ENCODE data around the gene NCKAP5. TPM values are rescaled to one million over a fixed set of nuclear protein-coding genes. Genes with fewer than 3 reads are reported as not detected.
"Not testable (repeated sequence)": the region's sequence is repeated elsewhere in the genome, so short reads cannot be mapped to it uniquely, and the experiment has no call there.

The NCKAP5 gene
- polyA plus RNA-seq, 2 donors = 2.2 to 3.0 TPM

- H3K27me3 ChIP-seq (ENCODE audit: control insufficient read depth in 1 of 2, insufficient read depth in 2 of 2, low read length in 2 of 2) = no peaks in the 10 kb centered on the region
- H3K4me1 ChIP-seq (ENCODE audit: control insufficient read depth in 2 of 2, insufficient read depth in 2 of 2, low read length in 1 of 2) = no peaks in the 10 kb centered on the region
- H3K4me3 ChIP-seq (ENCODE audit: low read depth in 1 of 2, low read length in 2 of 2) = no peak overlapping the region
- WGBS, 2 donors = 63 to 64% methylated on average over 3 of the region's 3 CpGs
- no peak overlapping the region for H3K27ac ChIP-seq (ENCODE audit: low read depth in 2 of 2, low read length in 1 of 2)
- H3K9me3 ChIP-seq (ENCODE audit: control insufficient read depth in 2 of 2, insufficient read depth in 1 of 2, low read depth in 1 of 2, low read length in 1 of 2) = no peaks in the 10 kb centered on the region
- no peaks in the 10 kb centered on the region for H3K36me3 ChIP-seq (ENCODE audit: control insufficient read depth in 2 of 2, insufficient read depth in 2 of 2, low read length in 1 of 2)
Observed at GRCh38 chr2:132830321-132830827, 737.9 kb downstream of the NCKAP5 start.

GRCh38 chr2:132825601-132826000 lies 742.7 kb downstream of the NCKAP5 start:
- Histone ChIP-seq H3K36me3 (ENCODE audit: control insufficient read depth in 2 of 2, insufficient read depth in 2 of 2, low read length in 1 of 2) (no peaks in the 10 kb centered on the region), H3K4me1 (ENCODE audit: control insufficient read depth in 2 of 2, insufficient read depth in 2 of 2, low read length in 1 of 2) (no peaks in the 10 kb centered on the region), H3K9me3 (ENCODE audit: control insufficient read depth in 2 of 2, insufficient read depth in 1 of 2, low read depth in 1 of 2, low read length in 1 of 2) (no peaks in the 10 kb centered on the region), H3K27me3 (ENCODE audit: control insufficient read depth in 1 of 2, insufficient read depth in 2 of 2, low read length in 2 of 2) (no peaks in the 10 kb centered on the region), H3K27ac (ENCODE audit: low read depth in 2 of 2, low read length in 1 of 2) (no peak overlapping the region), H3K4me3 (ENCODE audit: low read depth in 1 of 2, low read length in 2 of 2) (no peak overlapping the region)
- WGBS, 2 donors = 91% methylated on average over 2 of the region's 2 CpGs

GRCh38 chr2:132824716-132825115 lies 743.5 kb downstream of the NCKAP5 start:
- H3K9me3 ChIP-seq (ENCODE audit: control insufficient read depth in 2 of 2, insufficient read depth in 1 of 2, low read depth in 1 of 2, low read length in 1 of 2) = no peaks in the 10 kb centered on the region
- H3K27ac ChIP-seq (ENCODE audit: low read depth in 2 of 2, low read length in 1 of 2) = no peak overlapping the region
- no peaks in the 10 kb centered on the region for H3K27me3 ChIP-seq (ENCODE audit: control insufficient read depth in 1 of 2, insufficient read depth in 2 of 2, low read length in 2 of 2)
- H3K36me3 ChIP-seq (ENCODE audit: control insufficient read depth in 2 of 2, insufficient read depth in 2 of 2, low read length in 1 of 2) = no peaks in the 10 kb centered on the region
- no peaks in the 10 kb centered on the region for H3K4me1 ChIP-seq (ENCODE audit: control insufficient read depth in 2 of 2, insufficient read depth in 2 of 2, low read length in 1 of 2)
- H3K4me3 ChIP-seq (ENCODE audit: low read depth in 1 of 2, low read length in 2 of 2) = no peak overlapping the region

- H3K9me3 ChIP-seq (ENCODE audit: control insufficient read depth in 2 of 2, insufficient read depth in 1 of 2, low read depth in 1 of 2, low read length in 1 of 2) = no peaks in the 10 kb centered on the region
- H3K27ac ChIP-seq (ENCODE audit: low read depth in 2 of 2, low read length in 1 of 2) = no peak overlapping the region
- H3K36me3 ChIP-seq (ENCODE audit: control insufficient read depth in 2 of 2, insufficient read depth in 2 of 2, low read length in 1 of 2) = no peaks in the 10 kb centered on the region
- no peak overlapping the region for H3K4me3 ChIP-seq (ENCODE audit: low read depth in 1 of 2, low read length in 2 of 2)
- no peaks in the 10 kb centered on the region for H3K4me1 ChIP-seq (ENCODE audit: control insufficient read depth in 2 of 2, insufficient read depth in 2 of 2, low read length in 1 of 2)
- H3K27me3 ChIP-seq (ENCODE audit: control insufficient read depth in 1 of 2, insufficient read depth in 2 of 2, low read length in 2 of 2) = no peaks in the 10 kb centered on the region
- 88 to 92% methylated on average over 7 of the region's 7 CpGs for WGBS, 2 donors
Observed at GRCh38 chr2:132816234-132816633, 752.0 kb downstream of the NCKAP5 start.

- Histone ChIP-seq H3K4me3 (ENCODE audit: low read depth in 1 of 2, low read length in 2 of 2) (no peak overlapping the region), H3K27ac (ENCODE audit: low read depth in 2 of 2, low read length in 1 of 2) (no peak overlapping the region), H3K27me3 (ENCODE audit: control insufficient read depth in 1 of 2, insufficient read depth in 2 of 2, low read length in 2 of 2) (no peaks in the 10 kb centered on the region), H3K9me3 (ENCODE audit: control insufficient read depth in 2 of 2, insufficient read depth in 1 of 2, low read depth in 1 of 2, low read length in 1 of 2) (no peaks in the 10 kb centered on the region), H3K4me1 (ENCODE audit: control insufficient read depth in 2 of 2, insufficient read depth in 2 of 2, low read length in 1 of 2) (no peaks in the 10 kb centered on the region), H3K36me3 (ENCODE audit: control insufficient read depth in 2 of 2, insufficient read depth in 2 of 2, low read length in 1 of 2) (no peaks in the 10 kb centered on the region)
- WGBS, 2 donors = 55 to 69% methylated on average over 2 of the region's 2 CpGs
Observed at GRCh38 chr2:132815516-132815915, 752.7 kb downstream of the NCKAP5 start.

- Histone ChIP-seq H3K4me3 (ENCODE audit: low read depth in 1 of 2, low read length in 2 of 2) (no peak overlapping the region), H3K27ac (ENCODE audit: low read depth in 2 of 2, low read length in 1 of 2) (no peak overlapping the region), H3K27me3 (ENCODE audit: control insufficient read depth in 1 of 2, insufficient read depth in 2 of 2, low read length in 2 of 2) (no peaks in the 10 kb centered on the region), H3K36me3 (ENCODE audit: control insufficient read depth in 2 of 2, insufficient read depth in 2 of 2, low read length in 1 of 2) (no peaks in the 10 kb centered on the region), H3K4me1 (ENCODE audit: control insufficient read depth in 2 of 2, insufficient read depth in 2 of 2, low read length in 1 of 2) (no peaks in the 10 kb centered on the region), H3K9me3 (ENCODE audit: control insufficient read depth in 2 of 2, insufficient read depth in 1 of 2, low read depth in 1 of 2, low read length in 1 of 2) (no peaks in the 10 kb centered on the region)
- 82 to 86% methylated on average over 3 of the region's 3 CpGs for WGBS, 2 donors
Observed at GRCh38 chr2:132814651-132815050, 753.6 kb downstream of the NCKAP5 start.

- no peak overlapping the region for H3K4me3 ChIP-seq (ENCODE audit: low read depth in 1 of 2, low read length in 2 of 2)
Observed at GRCh38 chr2:132813422-132813821, 754.8 kb downstream of the NCKAP5 start.

GRCh38 chr2:132811148-132811915 lies 756.9 kb downstream of the NCKAP5 start:
- Histone ChIP-seq H3K27me3 (ENCODE audit: control insufficient read depth in 1 of 2, insufficient read depth in 2 of 2, low read length in 2 of 2) (no peaks in the 10 kb centered on the region), H3K4me3 (ENCODE audit: low read depth in 1 of 2, low read length in 2 of 2) (no peak overlapping the region), H3K27ac (ENCODE audit: low read depth in 2 of 2, low read length in 1 of 2) (no peak overlapping the region), H3K9me3 (ENCODE audit: control insufficient read depth in 2 of 2, insufficient read depth in 1 of 2, low read depth in 1 of 2, low read length in 1 of 2) (no peaks in the 10 kb centered on the region), H3K4me1 (ENCODE audit: control insufficient read depth in 2 of 2, insufficient read depth in 2 of 2, low read length in 1 of 2) (no peaks in the 10 kb centered on the region), H3K36me3 (ENCODE audit: control insufficient read depth in 2 of 2, insufficient read depth in 2 of 2, low read length in 1 of 2) (no peaks in the 10 kb centered on the region)
- WGBS, 2 donors = 80 to 81% methylated on average over 9 of the region's 9 CpGs

More at GRCh38 chr2:132813422-132813821, 754.8 kb downstream of the NCKAP5 start:
- H3K4me1 ChIP-seq (ENCODE audit: control insufficient read depth in 2 of 2, insufficient read depth in 2 of 2, low read length in 1 of 2) = no peaks in the 10 kb centered on the region
- H3K9me3 ChIP-seq (ENCODE audit: control insufficient read depth in 2 of 2, insufficient read depth in 1 of 2, low read depth in 1 of 2, low read length in 1 of 2) = no peaks in the 10 kb centered on the region
- H3K36me3 ChIP-seq (ENCODE audit: control insufficient read depth in 2 of 2, insufficient read depth in 2 of 2, low read length in 1 of 2) = no peaks in the 10 kb centered on the region
- WGBS, 2 donors = 80% methylated on average over 2 of the region's 2 CpGs
- no peaks in the 10 kb centered on the region for H3K27me3 ChIP-seq (ENCODE audit: control insufficient read depth in 1 of 2, insufficient read depth in 2 of 2, low read length in 2 of 2)
- no peak overlapping the region for H3K27ac ChIP-seq (ENCODE audit: low read depth in 2 of 2, low read length in 1 of 2)

- H3K27me3 ChIP-seq (ENCODE audit: control insufficient read depth in 1 of 2, insufficient read depth in 2 of 2, low read length in 2 of 2); H3K27ac ChIP-seq (ENCODE audit: low read depth in 2 of 2, low read length in 1 of 2): not testable (repeated sequence)
Observed at GRCh38 chr2:132809962-132810361, 758.3 kb downstream of the NCKAP5 start.

GRCh38 chr2:132804051-132804450 lies 764.2 kb downstream of the NCKAP5 start:
- no peaks in the 10 kb centered on the region for H3K36me3 ChIP-seq (ENCODE audit: control insufficient read depth in 2 of 2, insufficient read depth in 2 of 2, low read length in 1 of 2)
- no peak overlapping the region for H3K27ac ChIP-seq (ENCODE audit: low read depth in 2 of 2, low read length in 1 of 2)
- H3K4me3 ChIP-seq (ENCODE audit: low read depth in 1 of 2, low read length in 2 of 2) = no peak overlapping the region
- H3K9me3 ChIP-seq (ENCODE audit: control insufficient read depth in 2 of 2, insufficient read depth in 1 of 2, low read depth in 1 of 2, low read length in 1 of 2) = no peaks in the 10 kb centered on the region
- H3K27me3 ChIP-seq (ENCODE audit: control insufficient read depth in 1 of 2, insufficient read depth in 2 of 2, low read length in 2 of 2) = no peaks in the 10 kb centered on the region
- H3K4me1 ChIP-seq (ENCODE audit: control insufficient read depth in 2 of 2, insufficient read depth in 2 of 2, low read length in 1 of 2) = no peaks in the 10 kb centered on the region
- WGBS, 2 donors = 32 to 42% methylated on average over 4 of the region's 4 CpGs

More at GRCh38 chr2:132809962-132810361, 758.3 kb downstream of the NCKAP5 start:
- not testable (repeated sequence) for H3K4me1 ChIP-seq (ENCODE audit: control insufficient read depth in 2 of 2, insufficient read depth in 2 of 2, low read length in 1 of 2); H3K36me3 ChIP-seq (ENCODE audit: control insufficient read depth in 2 of 2, insufficient read depth in 2 of 2, low read length in 1 of 2); H3K4me3 ChIP-seq (ENCODE audit: low read depth in 1 of 2, low read length in 2 of 2); H3K9me3 ChIP-seq (ENCODE audit: control insufficient read depth in 2 of 2, insufficient read depth in 1 of 2, low read depth in 1 of 2, low read length in 1 of 2)
- 76 to 82% methylated on average over 1 of the region's 1 CpG for WGBS, 2 donors

All from esophagus (tissue), 2 donors.